GM15510 (cell line): Measurements from ENCODE around the gene NOX5.

ENCODE experiments used
- POLR2A ChIP-seq: IDR thresholded peaks from 3 replicates; pipeline ENCODE4 v1.6.1; 2011; ENCODE audit warnings: borderline replicate concordance; ENCODE audit not compliant: insufficient read length; ENCODE audit errors: extremely low read depth

The NOX5 gene

DNA sequence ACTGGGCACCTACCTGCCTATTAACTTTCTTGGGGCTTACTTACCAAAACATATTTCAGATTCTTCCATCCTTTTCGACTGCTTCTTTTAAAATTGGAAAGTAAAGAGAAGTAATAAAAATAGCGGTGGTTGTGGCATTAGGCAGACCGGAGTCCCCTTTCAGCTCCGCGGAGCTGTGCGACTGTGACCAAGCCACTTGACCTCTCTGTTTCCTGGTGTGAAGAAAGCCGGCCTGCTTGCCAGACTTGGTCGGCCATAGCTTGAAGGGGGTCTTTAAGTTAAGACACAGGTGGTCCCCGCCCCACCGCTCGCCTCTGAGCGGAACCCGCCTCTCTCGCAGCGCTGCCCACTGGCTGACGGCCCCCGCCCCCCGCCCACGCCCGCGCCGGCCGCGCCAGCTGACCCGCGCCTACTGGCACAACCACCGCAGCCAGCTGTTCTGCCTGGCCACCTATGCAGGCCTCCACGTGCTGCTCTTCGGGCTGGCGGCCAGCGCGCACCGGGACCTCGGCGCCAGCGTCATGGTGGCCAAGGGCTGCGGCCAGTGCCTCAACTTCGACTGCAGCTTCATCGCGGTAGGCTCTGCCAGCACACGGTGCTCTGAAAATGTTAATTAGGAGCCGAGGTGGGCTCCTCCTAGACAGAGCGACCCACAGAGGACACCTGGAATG lies 18.3 kb downstream of the NOX5 start:
- no peak for TF ChIP-seq POLR2A

DNA sequence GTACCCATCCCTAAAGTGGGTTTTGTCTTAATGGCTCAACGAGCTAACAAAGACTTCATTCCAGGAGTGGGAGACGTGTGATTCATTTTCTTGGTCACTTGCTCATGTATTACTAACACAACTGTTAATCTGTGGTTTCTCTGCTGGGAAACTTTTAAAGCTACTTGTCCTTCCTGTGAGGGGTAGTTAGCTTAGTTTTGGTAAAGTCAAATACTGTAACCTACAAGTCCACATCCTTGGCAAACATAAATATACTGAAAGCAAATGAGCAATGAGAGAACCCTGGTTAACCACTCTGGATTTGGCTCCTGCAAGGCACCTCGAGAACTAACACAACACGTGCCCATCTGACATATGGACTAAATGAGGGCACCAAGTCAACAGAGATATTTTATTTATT lies 19.9 kb downstream of the NOX5 start:
- TF ChIP-seq POLR2A: no peak

DNA sequence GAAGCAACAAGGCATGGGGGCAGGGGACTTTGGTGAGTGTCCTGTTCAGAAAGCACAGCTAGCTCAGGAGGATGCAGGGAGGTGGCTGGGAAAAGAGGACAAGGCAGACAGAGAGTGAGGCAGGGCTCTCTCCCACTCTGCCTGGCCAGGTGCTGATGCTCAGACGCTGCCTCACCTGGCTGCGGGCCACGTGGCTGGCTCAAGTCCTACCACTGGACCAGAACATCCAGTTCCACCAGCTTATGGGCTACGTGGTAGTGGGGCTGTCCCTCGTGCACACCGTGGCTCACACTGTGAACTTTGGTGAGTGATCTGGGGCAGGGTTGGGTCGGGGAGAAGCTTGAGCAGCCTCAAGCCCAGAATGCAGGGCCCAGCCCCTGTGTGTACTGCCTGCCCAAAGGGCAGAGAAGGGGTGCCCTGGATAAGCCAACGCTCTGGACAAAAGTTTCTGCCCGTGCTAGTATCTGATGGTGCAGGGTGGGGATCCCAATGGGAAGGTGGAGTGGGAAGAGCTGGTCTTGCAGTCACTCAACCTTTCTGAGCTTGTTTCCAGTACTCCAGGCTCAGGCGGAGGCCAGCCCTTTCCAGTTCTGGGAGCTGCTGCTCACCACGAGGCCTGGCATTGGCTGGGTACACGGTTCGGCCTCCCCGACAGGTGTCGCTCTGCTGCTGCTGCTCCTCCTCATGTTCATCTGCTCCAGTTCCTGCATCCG lies 20.9 kb downstream of the NOX5 start:
- TF ChIP-seq POLR2A: no peak

DNA sequence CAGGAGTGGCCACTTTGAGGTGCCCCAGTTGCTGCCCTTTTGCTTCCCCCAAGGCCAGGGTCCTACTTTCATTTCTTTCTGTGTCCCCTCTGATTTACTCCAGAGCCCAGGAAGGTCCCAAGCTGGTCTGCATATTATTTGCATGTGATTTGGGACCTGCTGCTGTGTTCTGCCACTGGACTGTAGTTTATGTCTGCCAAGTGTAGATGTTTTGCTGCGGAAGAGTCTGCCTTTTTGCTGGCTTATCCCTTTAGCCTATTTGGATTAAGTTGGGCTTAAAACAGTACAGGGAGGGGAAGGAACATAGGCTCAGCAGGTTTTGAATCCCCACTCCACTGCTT lies 21.4 kb downstream of the NOX5 start:
- TF ChIP-seq POLR2A: no peak

DNA sequence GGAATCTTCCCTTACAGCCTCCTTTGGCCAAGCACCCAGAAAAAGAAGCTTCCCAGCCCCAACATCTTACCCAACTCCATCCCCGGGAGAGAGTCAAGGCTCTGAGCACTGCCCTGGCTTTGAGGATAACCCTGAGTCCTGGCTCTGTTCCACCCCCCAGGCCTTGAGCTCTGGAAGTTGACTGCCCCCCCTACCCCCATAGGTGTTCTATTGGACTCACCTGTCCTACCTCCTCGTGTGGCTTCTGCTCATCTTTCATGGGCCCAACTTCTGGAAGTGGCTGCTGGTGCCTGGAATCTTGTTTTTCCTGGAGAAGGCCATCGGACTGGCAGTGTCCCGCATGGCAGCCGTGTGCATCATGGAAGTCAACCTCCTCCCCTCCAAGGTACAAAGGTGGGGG lies 22.3 kb downstream of the NOX5 start:
- TF ChIP-seq POLR2A: no peak

DNA sequence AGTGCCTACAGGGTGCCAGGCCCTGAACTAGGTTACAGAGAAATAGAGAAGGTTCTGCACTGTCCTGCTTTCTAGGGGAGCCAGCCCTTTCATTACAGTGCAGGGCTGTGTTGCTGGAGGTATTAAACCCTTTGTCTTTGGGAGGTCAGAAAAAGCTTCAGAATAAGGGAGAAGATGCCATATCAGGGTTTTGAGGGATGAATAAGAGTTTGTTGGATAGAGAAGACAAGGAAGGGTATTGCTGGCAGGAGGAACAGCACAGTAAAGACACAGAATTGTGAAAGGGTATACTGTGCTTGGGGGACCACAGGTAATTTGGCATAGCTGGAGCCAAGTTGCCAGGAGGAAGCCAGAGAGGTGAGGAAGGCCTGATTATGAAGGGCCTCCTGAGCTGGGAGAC lies 23.0 kb downstream of the NOX5 start:
- no peak for TF ChIP-seq POLR2A

DNA sequence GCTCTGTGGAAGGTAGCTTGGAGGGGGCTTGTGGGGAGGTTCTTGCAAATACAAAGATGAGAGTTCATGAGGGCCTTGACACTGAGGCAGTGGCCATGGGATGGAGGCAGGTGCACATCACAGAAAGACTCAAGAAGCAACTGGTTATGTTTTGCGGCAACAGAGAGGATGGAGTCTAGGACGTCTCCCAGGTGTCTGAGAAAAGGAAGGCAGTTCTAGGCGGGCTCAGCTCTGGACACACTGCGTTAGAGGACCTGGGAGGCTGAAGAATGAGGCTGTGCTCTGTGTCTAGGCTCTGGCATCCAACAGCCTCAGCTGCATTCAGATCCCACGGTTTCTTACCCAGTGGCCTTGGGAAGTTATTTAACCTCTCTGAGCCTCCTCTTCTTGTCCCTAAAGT lies 23.5 kb downstream of the NOX5 start:
- no peak for TF ChIP-seq POLR2A

DNA sequence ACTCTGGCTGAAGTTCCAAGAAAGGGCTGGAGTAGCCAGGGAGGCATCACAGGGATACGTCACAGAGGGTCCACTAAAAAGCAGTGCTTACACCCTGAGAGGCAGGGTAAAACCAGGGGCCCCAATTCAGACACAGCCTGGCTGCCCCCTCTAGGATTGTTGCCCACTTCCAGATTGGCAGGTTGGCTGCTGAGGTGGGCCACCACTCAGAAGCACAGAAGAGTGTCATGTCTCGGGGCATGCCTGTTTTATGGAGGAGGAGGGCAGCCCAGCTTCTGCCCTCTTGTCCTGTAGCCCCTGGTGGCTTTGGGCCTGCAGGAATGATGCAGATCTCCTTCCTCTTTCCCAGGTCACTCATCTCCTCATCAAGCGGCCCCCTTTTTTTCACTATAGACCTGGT lies 24.0 kb downstream of the NOX5 start:
- TF ChIP-seq POLR2A: no peak

DNA sequence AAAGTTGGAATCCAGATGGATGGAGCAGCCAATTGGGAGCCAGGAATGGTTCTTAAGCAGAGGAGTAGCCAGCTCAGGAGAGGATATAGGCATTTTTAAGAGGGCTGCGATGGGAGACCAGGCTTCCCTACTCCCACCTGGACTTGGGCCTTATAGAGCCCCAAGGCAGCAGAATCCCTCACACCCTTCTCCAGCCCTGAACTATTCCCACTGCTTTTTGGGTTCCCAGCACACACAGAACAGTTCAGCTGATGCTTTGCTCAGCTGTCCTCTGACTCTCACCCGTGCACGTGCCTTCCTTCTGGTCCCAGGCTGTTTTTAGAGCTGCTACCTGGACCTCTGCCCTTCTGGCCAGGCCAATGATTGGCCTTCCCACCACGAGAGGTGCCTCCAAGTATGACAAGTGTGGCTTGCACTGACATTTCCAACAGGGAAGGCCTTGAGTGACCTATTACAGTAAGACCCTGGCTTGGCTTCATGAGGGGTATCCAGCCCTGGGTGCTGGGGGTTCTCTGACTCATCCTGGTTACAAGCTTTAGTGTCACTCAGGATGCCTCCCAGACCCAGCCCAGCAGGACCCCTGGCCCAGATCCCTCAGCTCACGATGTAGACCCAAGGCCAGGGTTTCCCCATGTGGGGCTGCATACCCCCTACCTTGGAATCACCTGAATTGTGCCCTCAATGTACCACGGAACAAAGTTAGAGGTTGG lies 25.2 kb downstream of the NOX5 start:
- no peak for TF ChIP-seq POLR2A

DNA sequence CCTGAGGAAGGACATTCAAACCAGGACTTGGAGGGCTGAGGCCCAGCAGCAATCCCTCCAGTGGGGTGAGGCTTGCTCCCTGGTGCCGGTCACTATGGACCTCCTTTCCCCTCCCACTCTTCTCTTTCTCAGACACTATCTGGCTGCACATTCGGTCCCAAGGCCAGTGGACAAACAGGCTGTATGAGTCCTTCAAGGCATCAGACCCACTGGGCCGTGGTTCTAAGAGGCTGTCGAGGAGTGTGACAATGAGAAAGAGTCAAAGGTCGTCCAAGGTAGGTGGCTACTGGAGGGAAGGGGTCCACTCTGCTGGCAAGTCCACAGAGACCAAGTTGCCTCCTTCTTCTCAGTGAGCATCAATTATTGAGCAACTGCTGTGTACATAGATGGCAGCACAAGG lies 28.0 kb downstream of the NOX5 start:
- TF ChIP-seq POLR2A: no peak

DNA sequence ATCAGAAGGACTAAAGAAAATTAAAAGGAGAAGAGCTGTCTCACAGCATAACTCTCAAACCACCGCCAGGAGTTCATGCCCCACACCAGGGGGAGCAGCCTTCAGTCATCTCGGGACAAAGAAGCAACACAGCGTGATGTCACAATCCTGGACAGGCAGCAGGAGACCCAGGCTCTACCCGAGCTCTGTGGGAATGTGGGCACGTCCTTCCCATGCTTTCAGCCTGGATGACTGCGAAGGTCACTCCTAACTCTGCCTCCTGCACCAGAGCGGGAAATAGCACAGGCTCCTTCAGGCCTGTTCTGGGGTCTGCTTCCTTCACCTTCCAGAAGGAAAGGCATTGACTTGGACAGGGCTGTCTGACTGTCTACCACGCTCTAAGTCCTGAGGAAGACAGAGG lies 31.3 kb downstream of the NOX5 start:
- no peak for TF ChIP-seq POLR2A

DNA sequence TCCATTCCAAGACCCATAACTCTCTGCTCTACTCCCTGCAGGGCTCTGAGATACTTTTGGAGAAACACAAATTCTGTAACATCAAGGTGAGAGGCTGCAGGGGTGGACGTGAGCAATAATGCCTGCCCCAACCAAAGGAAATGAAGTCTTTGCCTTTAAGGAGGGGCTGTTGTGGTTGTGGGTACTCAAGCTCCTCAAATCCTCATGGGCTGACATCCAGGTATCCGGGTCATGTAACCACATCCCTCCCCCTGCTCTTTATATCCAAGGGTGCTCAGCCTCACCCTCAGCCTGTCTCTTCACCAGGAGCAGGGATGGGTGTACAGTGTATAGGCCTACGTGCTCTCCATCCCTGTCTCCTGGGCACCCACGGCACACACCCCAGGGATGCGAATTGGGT lies 32.3 kb downstream of the NOX5 start:
- TF ChIP-seq POLR2A: no peak

DNA sequence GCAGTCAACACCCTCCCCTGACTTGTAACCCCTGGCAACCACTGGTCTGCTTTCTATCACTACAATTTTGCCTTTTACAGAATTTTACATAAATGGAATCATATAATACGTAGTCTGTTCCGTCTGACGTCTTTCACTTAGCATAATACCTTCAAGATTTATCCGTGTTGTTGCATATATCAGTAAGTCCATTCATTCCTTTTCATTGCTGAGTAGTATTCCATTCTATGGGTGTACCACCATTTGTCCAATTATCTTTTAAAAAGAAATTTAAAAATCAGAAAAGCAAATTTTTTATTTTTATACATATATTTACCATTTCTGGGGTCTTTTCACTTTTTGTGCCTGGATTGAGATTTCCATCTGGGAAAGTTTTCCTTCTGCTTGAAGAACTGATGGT lies 35.5 kb downstream of the NOX5 start:
- no peak for TF ChIP-seq POLR2A

DNA sequence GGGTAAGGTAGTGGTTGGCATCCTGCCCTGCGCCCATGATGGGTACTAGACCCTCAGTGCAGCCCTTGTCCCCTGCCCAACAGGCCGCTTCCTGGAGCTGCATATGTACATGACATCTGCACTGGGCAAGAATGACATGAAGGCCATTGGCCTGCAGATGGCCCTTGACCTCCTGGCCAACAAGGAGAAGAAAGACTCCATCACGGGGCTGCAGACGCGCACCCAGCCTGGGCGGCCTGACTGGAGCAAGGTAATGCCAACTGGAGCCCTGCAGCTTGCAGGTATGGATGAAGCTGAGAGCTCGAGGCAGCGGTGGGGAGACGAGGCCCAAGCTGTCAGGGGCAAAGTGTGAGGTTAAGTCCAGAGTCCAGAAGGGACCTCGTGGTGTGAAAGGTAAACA lies 40.8 kb downstream of the NOX5 start:
- TF ChIP-seq POLR2A: no peak

DNA sequence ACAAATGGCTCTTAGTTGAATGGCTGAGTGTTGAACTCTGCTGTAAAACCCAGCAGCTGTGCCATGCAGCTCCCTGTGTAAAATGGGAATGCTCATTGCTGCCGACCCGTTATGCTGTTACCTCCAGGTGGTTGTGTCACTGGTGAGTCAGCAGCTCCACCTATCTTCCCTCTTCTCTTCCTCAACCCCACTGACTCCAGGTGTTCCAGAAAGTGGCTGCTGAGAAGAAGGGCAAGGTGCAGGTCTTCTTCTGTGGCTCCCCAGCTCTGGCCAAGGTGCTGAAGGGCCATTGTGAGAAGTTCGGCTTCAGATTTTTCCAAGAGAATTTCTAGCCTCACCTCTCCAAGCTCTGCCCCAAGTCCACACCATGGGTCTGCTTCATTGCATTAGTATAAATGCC lies 41.9 kb downstream of the NOX5 start:
- no peak for TF ChIP-seq POLR2A
